GM12801 (cell line): ENCODE results near the gene KAZN.

Source experiments
- CTCF ChIP-seq: IDR thresholded peaks from one replicate; pipeline ENCODE4 v1.5.1; 2011; ENCODE audit warnings: control low read depth; ENCODE audit not compliant: insufficient read length; ENCODE audit errors: extremely low read depth

The KAZN gene

GRCh38 chr1:14715802-14716201 lies 117.3 kb downstream of the KAZN start:
- no peak for TF ChIP-seq CTCF

GRCh38 chr1:14716474-14716873 lies 118.0 kb downstream of the KAZN start:
- TF ChIP-seq CTCF, result no peak

GRCh38 chr1:14718476-14718875 lies 120.0 kb downstream of the KAZN start:
- TF ChIP-seq CTCF, result no peak

- no peak for TF ChIP-seq CTCF
Measured at GRCh38 chr1:14723401-14723800, 124.9 kb downstream of the KAZN start.

GRCh38 chr1:14724246-14724645 lies 125.8 kb downstream of the KAZN start:
- TF ChIP-seq CTCF, result no peak

GRCh38 chr1:14724678-14725077 lies 126.2 kb downstream of the KAZN start:
- TF ChIP-seq CTCF, result no peak

GRCh38 chr1:14725238-14725637 lies 126.8 kb downstream of the KAZN start:
- no peak for TF ChIP-seq CTCF

- TF ChIP-seq CTCF, result no peak
Measured at GRCh38 chr1:14725695-14726094, 127.2 kb downstream of the KAZN start.
